H9 (cell line): ENCODE data around the gene MAML3. TPM values are rescaled to one million over a fixed set of nuclear protein-coding genes. Genes with fewer than 3 reads are reported as not detected.

Experiments
- DNase-seq: peaks from one replicate; pipeline ENCODE4 v3.0.0-alpha.2; 2017
- H2AFZ ChIP-seq: one replicate; pipeline ENCODE4 v1.6.1; 2013; ENCODE audit warnings: mild to moderate bottlenecking, low read length, control low read depth, moderate library complexity
- H2AK5ac ChIP-seq: 2 replicates; pipeline ENCODE4 v1.6.1; 2013; ENCODE audit warnings: low read length, control low read depth, mixed read lengths; ENCODE audit not compliant: insufficient read length
- H2BK120ac ChIP-seq: one replicate; pipeline ENCODE4 v1.6.1; 2013; ENCODE audit warnings: low read depth, mild to moderate bottlenecking, low read length, control low read depth, inconsistent platforms; ENCODE audit not compliant: poor library complexity, severe bottlenecking
- H2BK12ac ChIP-seq: 2 replicates; pipeline ENCODE4 v1.6.1; 2013; ENCODE audit warnings: low read length, control low read depth, mixed read lengths, low read depth; ENCODE audit not compliant: insufficient read length
- H2BK15ac ChIP-seq: 2 replicates; pipeline ENCODE4 v1.6.1; 2013; ENCODE audit warnings: low read depth, low read length, control low read depth
- H2BK20ac ChIP-seq: one replicate; pipeline ENCODE4 v1.6.1; 2013; ENCODE audit warnings: low read depth, mild to moderate bottlenecking, low read length, control low read depth, inconsistent platforms; ENCODE audit not compliant: poor library complexity, severe bottlenecking
- H2BK5ac ChIP-seq: 2 replicates; pipeline ENCODE4 v1.6.1; 2013; ENCODE audit warnings: low read length, control low read depth, mixed read lengths; ENCODE audit not compliant: insufficient read length
- H3K14ac ChIP-seq: 2 replicates; pipeline ENCODE4 v1.6.1; 2013; ENCODE audit warnings: low read length, control low read depth; ENCODE audit not compliant: insufficient read depth
- H3K18ac ChIP-seq: 2 replicates; pipeline ENCODE4 v1.6.1; 2013; ENCODE audit warnings: low read depth, mild to moderate bottlenecking, mixed read lengths, low read length, control low read depth; ENCODE audit not compliant: insufficient read length
- H3K23ac ChIP-seq: 2 replicates; pipeline ENCODE4 v1.6.1; 2013; ENCODE audit warnings: low read length, control low read depth, mixed read lengths, low read depth; ENCODE audit not compliant: insufficient read length
- H3K23me2 ChIP-seq: 2 replicates; pipeline ENCODE4 v1.6.1; 2013; ENCODE audit warnings: low read depth, mild to moderate bottlenecking, mixed read lengths, low read length, control low read depth; ENCODE audit not compliant: insufficient read length, poor library complexity, severe bottlenecking
- H3K27ac ChIP-seq: 2 replicates; pipeline ENCODE4 v1.5.1; 2013; ENCODE audit warnings: low read length, control low read depth, mixed read lengths, low read depth; ENCODE audit not compliant: insufficient read length
- H3K27me3 ChIP-seq: 2 replicates; pipeline ENCODE4 v1.6.1; 2013; ENCODE audit warnings: low read length, control low read depth, inconsistent platforms; ENCODE audit not compliant: insufficient read depth
- H3K4ac ChIP-seq: 2 replicates; pipeline ENCODE4 v1.6.1; 2013; ENCODE audit warnings: low read depth, mild to moderate bottlenecking, control low read depth, inconsistent platforms, low read length, moderate library complexity
- H3K4me1 ChIP-seq: 2 replicates; pipeline ENCODE4 v1.6.1; 2013; ENCODE audit warnings: low read length, control low read depth, inconsistent platforms; ENCODE audit not compliant: insufficient read depth
- H3K4me2 ChIP-seq: 2 replicates; pipeline ENCODE4 v1.6.1; 2013; ENCODE audit warnings: low read length, control low read depth, mixed read lengths; ENCODE audit not compliant: insufficient read length, insufficient read depth
- H3K56ac ChIP-seq: 2 replicates; pipeline ENCODE4 v1.6.1; 2013; ENCODE audit warnings: low read depth, mild to moderate bottlenecking, mixed read lengths, low read length, control low read depth; ENCODE audit not compliant: insufficient read length
- H3K79me1 ChIP-seq: 2 replicates; pipeline ENCODE4 v1.6.1; 2013; ENCODE audit warnings: low read depth, mild to moderate bottlenecking, moderate library complexity, low read length, control low read depth, inconsistent platforms; ENCODE audit not compliant: insufficient read depth, poor library complexity, severe bottlenecking
- H3K79me2 ChIP-seq: 2 replicates; pipeline ENCODE4 v1.6.1; 2013; ENCODE audit warnings: low read length, control low read depth, inconsistent platforms; ENCODE audit not compliant: insufficient read depth
- H3K9ac ChIP-seq: 2 replicates; pipeline ENCODE4 v1.6.1; 2013; ENCODE audit warnings: low read length, control low read depth, mixed read lengths; ENCODE audit not compliant: insufficient read length; ENCODE audit errors: extremely low read depth
- H3K9me3 ChIP-seq: one replicate; pipeline ENCODE4 v1.6.1; 2013; ENCODE audit warnings: low read depth, low read length, inconsistent platforms; ENCODE audit not compliant: control insufficient read depth
- H3T11ph ChIP-seq: one replicate; pipeline ENCODE4 v1.6.1; 2013; ENCODE audit warnings: mild to moderate bottlenecking, low read length, control low read depth, inconsistent platforms
- H4K20me1 ChIP-seq: one replicate; pipeline ENCODE4 v1.6.1; 2013; ENCODE audit not compliant: control insufficient read depth, insufficient read length, insufficient read depth
- H4K5ac ChIP-seq: 2 replicates; pipeline ENCODE4 v1.6.1; 2013; ENCODE audit warnings: low read depth, mild to moderate bottlenecking, mixed read lengths, low read length, control low read depth; ENCODE audit not compliant: insufficient read length
- H4K8ac ChIP-seq: replicated peaks from 2 replicates; pipeline ENCODE4 v1.6.1; 2013; ENCODE audit warnings: low read length, control low read depth, mixed read lengths, low read depth; ENCODE audit not compliant: insufficient read length
- H4K91ac ChIP-seq: 2 replicates; pipeline ENCODE4 v1.6.1; 2013; ENCODE audit warnings: low read depth, mild to moderate bottlenecking, moderate library complexity, mixed read lengths, low read length, control low read depth; ENCODE audit not compliant: insufficient read length
- H3K27ac Mint-ChIP-seq, 3 experiments: 2 replicates in 2 of 3; 3 replicates in 1 of 3; pipeline ENCODE4 v1.8.0; 2020 to 2021; ENCODE audit warnings: mixed read lengths in 3 of 3, mild to moderate bottlenecking in 1 of 3, moderate library complexity in 1 of 3
- H3K27me3 Mint-ChIP-seq: 2 replicates; pipeline ENCODE4 v1.8.0; 2021; ENCODE audit warnings: low read depth, mild to moderate bottlenecking, moderate library complexity, mixed read lengths
- H3K36me3 Mint-ChIP-seq, 3 experiments: 2 replicates in 2 of 3; 3 replicates in 1 of 3; pipeline ENCODE4 v1.8.0; 2020 to 2021; ENCODE audit warnings: low read depth in 3 of 3, mixed read lengths in 3 of 3; ENCODE audit not compliant: insufficient read depth in 1 of 3
- H3K4me1 Mint-ChIP-seq, 2 experiments: 2 replicates each; pipeline ENCODE4 v1.8.0; 2020; ENCODE audit warnings: mixed read lengths in 2 of 2
- H3K4me3 Mint-ChIP-seq, 2 experiments: 2 replicates in 1 of 2; 3 replicates in 1 of 2; pipeline ENCODE4 v1.8.0; 2020 to 2021; ENCODE audit warnings: mild to moderate bottlenecking in 2 of 2, mixed read lengths in 2 of 2, moderate library complexity in 1 of 2
- H3K9me3 Mint-ChIP-seq, 2 experiments: 2 replicates in 1 of 2; 3 replicates in 1 of 2; pipeline ENCODE4 v1.8.0; 2020; ENCODE audit warnings: mild to moderate bottlenecking in 2 of 2, mixed read lengths in 2 of 2, moderate library complexity in 1 of 2
- CTCF ChIP-seq: fragments of 200-600 bp; sonication (generic); conservative IDR thresholded peaks from 3 replicates; pipeline ENCODE4 v1.8.0; 2021; ENCODE audit warnings: antibody characterized with exemption, mild to moderate bottlenecking
- WGBS: extraction: QIAGEN DNeasy Blood & Tissue Kit; methylation state at CpG from one replicate; pipeline ENCODE4 v1.1.7; 2013; ENCODE audit warnings: missing lambda C conversion rate, low lambda C conversion rate, mixed read lengths; ENCODE audit not compliant: insufficient read length; ENCODE audit errors: extremely low coverage; 5-methylcytosine and 5-hydroxymethylcytosine counted together
- total RNA-seq: library from RNA; stranded (reverse); gene quantifications from 2 replicates; pipeline ENCODE4 v1.2.1, GENCODE V29; 2021

MAML3 gene
- total RNA-seq, 1 experiment from 2014 or later = 3.9 TPM

GRCh38 chr4:140018931-140019618 lies 134.9 kb downstream of the MAML3 start:
- Histone ChIP-seq H4K8ac (no peak overlapping the region), H3K56ac (no peak overlapping the region), H3K79me1 (no peaks in the 10 kb centered on the region), H3K79me2 (no peaks in the 10 kb centered on the region), H3K4me2 (no peak overlapping the region), H4K91ac (no peak overlapping the region), H3K4ac (no peak overlapping the region), H2AFZ (no peak overlapping the region), H3K9ac (no peak overlapping the region), H3K23ac (no peak overlapping the region), H2BK20ac (no peak overlapping the region), H3K14ac (no peak overlapping the region), H2BK5ac (no peak overlapping the region), H2BK15ac (no peak overlapping the region), H3T11ph (no peak overlapping the region), H3K27me3 (no peaks in the 10 kb centered on the region), H3K9me3 (no peaks in the 10 kb centered on the region), H3K27ac (no peak overlapping the region), H4K5ac (no peak overlapping the region), H2BK12ac (no peak overlapping the region), H4K20me1 (no peaks in the 10 kb centered on the region), H2AK5ac (no peak overlapping the region), H3K23me2 (no peaks in the 10 kb centered on the region), H3K18ac (no peak overlapping the region), H3K4me1 (no peaks in the 10 kb centered on the region; the same call in 1 of the 2 replicates), H2BK120ac (no peak overlapping the region)
- H3K27me3 Mint-ChIP-seq = no peaks in the 10 kb centered on the region
- H3K4me1 Mint-ChIP-seq = peaks cover 3 to 6% of the 10 kb centered on the region in 2 experiments
- H3K36me3 Mint-ChIP-seq = peaks cover 0 to 11% (median 1%) of the 10 kb centered on the region in 3 experiments; a peak in 2 of 7 replicates
- no peak overlapping the region; a peak in 1 of 7 replicates for H3K27ac Mint-ChIP-seq
- TF ChIP-seq CTCF = no peak
- no peak for DNase-seq
- WGBS = no CpG with 5 or more reads among the region's 3 CpGs
- no peak overlapping the region for H3K4me3 Mint-ChIP-seq
- H3K9me3 Mint-ChIP-seq = peaks cover 0 to 4% of the 10 kb centered on the region in 2 experiments; a peak in 2 of 5 replicates
